Activated gamma-delta T cell treated with anti-CD3 and anti-CD28 coated beads, Interleukin-2, amount 50 U/mL, for 16 hours (primary cell): Measurements from ENCODE around the gene TVP23C.

Experiments
- DNase-seq: peaks from one replicate; pipeline ENCODE4 v3.0.0-alpha.2; 2020; ENCODE audit warnings: low read depth

TVP23C gene

GRCh38 chr17:15496735-15497670, 66.3 kb downstream of the TVP23C start:
- no peak for DNase-seq

GRCh38 chr17:15494821-15495220, 68.5 kb downstream of the TVP23C start:
- no peak for DNase-seq

GRCh38 chr17:15493693-15494035, 69.6 kb downstream of the TVP23C start:
- no peak for DNase-seq

DNA sequence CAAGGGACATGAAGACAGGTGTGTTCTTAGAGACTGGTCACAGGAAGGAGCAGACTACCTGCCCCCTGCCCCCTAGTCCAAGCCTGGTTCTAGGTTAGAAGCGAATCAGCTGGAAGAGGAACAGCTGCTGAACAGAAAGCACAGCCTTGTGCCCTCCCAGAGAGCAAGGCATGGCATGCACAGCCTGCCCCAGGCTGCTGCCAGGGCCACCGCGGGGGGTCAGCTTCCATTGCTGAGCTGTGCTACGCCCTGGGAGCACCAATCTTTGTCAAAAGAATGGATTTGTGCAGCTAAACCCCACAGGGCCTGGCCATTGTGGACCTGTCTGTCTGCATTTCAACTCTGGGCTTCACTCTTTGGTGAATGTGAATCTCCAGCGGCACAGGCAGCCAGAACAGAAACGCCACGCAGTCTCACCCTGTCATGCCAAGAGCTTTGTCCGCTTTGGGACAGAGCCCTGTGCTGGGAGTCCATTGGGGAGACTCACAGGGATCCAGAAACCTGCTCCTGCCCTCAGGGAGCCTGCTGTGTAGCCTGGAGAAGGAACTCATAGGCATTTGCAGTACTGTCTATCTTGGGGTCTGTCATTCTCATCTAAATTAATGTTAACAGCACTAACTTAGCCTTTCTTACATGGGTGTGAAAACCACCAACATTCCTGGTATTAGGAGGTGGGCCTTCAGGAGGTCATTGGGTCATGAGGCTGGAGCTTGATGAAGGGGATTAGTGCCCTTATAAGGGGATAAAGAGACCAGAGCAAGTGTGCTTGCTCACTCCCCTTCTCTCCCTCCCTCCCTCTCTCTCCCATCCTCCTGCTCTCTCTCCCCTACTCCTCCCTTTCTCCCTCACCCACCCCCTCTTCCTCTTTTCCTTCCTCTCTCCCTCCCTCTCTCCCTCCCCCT, 70.2 kb downstream of the TVP23C start:
- DNase-seq: no peak

GRCh38 chr17:15492186-15492585, 71.1 kb downstream of the TVP23C start:
- no peak for DNase-seq

GRCh38 chr17:15490634-15491261, 72.5 kb downstream of the TVP23C start:
- DNase-seq: no peak

DNA sequence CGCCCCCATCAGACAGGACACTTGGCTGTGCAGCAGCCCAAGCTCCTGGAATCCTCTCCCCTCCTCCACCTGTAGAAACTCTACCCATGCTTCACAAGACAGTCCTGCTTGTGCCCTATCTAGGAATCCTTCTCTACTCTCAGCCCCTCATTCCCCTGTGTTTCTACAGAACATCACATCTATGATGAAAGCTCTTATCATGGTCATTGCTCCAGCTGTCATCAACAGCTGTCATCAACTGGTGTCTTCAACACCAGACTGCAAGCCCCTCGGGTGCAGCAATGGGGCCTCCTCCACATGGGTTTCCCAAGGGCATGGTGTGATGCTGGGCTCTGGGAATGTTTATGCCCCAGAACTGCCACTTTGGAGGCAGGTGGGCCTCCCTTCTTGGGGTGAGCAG, 74.7 kb downstream of the TVP23C start:
- no peak for DNase-seq

- DNase-seq: no peak
Observed at GRCh38 chr17:15485045-15485444, 78.2 kb downstream of the TVP23C start.

GRCh38 chr17:15483431-15483830, 79.9 kb downstream of the TVP23C start:
- DNase-seq: no peak

DNA sequence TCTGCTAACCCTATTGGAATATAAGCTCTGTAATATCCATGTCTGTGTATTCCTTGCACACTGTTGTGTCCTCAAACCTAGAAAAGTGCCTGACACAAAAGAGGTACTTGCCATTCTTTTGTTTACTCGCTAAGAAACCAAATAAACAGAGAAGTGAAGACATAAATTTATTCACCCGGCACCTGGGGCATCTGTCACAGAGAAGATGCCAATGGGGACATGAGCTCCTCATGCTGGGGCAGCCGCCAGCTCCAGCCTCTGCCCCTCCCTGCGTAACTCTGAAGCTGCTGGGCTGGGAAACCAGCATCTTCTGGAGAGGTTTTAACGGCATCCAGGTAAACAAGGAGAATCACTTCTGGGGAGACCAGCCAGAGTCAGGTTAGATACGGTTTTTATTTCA, 80.8 kb downstream of the TVP23C start:
- no peak for DNase-seq

DNA sequence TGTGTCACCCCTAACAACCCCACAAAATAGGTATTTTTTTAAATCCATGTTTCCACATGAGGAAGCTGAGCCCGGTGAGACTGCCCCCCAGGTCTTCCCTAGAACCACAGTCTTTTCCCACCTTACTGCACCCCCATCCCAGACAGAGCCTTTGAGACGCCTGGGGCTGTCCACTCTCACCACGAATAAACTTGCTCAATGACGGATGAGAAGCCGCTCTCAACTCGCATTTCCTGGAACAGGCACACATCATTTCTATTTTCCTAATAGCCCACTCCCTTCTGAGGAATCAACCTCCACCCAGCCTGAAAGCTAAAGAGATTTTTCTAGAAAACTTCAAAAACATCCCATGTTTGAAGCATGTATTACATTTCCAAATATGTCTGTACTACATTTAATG, 81.8 kb downstream of the TVP23C start:
- no peak for DNase-seq

GRCh38 chr17:15480204-15480603, 83.1 kb downstream of the TVP23C start:
- DNase-seq: no peak

DNA sequence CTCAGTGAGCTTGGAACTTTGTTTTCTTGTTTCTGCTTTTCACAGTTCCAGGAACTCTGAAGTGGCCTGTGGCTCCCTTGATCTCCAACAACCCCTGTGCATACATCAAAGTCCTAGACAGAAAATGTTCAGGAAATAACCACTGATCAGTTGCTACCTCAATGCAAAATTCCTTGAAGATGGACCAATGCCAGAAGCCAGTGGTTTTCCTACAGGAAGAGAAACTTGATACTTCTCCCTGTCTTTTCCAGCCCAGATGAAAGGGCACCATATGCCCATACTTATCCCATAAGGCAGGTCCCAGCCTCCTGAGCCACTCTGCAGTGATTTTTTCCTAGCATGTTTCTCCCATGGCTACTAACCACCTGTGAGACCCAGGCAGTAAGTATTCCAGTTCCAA, 83.6 kb downstream of the TVP23C start:
- no peak for DNase-seq

GRCh38 chr17:15478845-15479244, 84.4 kb downstream of the TVP23C start:
- no peak for DNase-seq

DNA sequence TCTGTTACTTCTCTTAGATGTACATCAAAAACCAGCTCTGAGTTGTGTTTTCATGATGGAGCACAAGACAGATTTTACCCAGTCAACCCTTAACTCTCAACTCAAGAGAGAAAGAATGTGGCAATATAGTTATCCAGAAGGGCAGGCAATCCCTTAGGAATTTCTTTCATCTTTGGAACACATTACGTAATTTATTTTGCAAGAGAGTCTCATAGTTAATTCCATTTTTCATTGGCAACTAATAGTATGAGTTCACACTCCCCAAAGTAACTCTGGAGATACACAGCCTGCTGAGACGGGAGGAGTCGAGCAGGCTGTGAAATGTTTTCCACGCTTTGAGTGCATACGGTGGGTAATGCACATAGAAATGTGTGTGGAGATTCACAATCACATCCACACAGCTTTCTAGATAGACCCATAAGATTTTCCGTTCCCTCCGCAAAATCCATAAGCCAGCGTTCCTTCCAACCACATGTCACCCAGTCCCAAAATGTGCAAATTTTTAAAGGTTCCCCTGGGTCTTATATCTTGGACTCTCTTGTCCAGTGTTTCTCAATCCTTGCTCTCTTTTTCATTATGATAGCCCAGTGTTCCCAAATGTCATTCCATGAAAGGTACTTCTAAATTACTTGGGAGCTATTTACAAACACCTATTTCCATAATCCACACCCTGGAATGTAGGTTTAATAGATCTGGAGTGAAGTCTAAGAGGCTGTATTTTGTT, 87.5 kb downstream of the TVP23C start:
- DNase-seq: no peak

- no peak for DNase-seq
Observed at GRCh38 chr17:15472891-15473290, 90.4 kb downstream of the TVP23C start.

DNA sequence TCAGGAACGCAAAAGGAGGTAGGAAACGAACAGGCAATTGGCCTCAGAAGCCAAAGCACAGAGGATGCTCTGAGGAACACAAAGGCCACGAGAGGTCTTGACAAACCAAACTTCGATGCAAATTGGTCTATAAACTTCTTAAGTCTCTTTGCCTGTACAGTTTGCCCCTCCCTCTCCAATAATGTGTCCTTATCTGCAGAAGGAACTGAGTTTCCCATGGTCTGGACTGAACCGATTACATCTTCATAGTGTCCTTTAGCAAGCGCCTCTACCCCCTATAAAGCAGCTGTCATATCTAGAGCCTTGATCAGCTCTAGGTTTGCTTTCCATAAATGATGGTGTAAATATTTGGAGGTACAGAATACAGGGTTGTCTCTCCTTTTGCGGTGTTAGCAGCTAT, 92.7 kb downstream of the TVP23C start:
- DNase-seq: no peak

DNA sequence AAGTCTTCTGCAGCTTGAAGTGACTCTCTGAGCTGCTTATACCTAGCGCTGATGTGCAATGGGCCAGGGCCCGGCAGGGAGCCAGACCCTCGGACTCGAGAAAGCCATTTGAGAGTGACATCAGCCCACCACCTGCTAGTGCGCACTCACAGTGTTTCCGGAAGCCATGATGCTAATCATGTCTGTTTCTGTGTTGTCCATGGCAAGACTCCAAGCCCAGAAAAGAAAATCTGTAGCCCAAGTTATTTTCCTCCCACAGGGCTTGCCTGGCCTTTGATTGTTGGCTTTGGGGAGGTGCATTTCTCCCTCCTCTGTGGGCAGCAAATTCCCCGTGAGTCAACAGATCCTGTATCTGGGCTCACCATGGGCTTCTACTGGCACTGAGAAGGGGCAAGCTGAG, 94.0 kb downstream of the TVP23C start:
- no peak for DNase-seq

DNA sequence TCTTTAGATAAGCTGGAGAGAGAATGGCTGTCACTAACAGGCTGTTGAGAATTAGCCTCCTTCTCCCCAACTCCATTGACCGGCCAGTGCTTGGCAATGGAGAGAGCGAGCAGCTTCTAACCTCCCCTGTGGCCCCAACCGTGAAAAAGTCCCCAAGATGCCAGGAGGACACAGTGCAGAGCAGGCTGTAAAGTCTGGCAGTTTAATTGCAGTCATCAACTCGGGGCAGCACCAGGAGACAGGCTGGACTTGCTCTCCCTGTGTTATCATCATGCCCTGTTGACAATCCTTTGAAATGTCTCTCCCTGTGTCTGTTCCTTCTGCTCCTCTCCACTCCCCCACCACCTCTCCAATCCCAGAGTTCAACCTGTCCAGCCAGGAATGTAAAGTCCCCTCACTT, 95.2 kb downstream of the TVP23C start:
- DNase-seq: no peak

DNA sequence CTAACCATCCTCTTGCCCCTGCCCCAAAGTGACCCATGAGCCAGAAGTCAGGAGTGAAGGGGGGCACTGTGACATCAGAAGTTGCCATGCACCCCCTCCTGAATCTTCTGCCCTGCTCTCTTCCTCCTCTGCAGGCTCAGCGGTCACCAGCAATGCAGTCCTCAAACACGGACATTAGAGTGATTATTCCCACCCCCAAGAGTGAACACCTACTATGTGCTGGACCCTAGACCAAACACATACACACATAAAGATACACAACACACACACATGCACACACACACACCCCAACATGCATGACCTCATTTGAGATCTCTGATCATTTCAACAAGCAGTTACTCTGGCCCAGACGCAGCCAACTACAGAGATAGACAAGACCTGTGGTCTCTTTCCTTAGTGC, 95.7 kb downstream of the TVP23C start, which contains the start of gene CDRT4:
Gene CDRT4 (minus strand): TSS at position 30 of the 400 bp plus-strand sequence. CDS start 27,383 bp downstream, outside the sequence.
- no peak for DNase-seq

- DNase-seq: no peak
Observed at GRCh38 chr17:15466131-15466530, 97.2 kb downstream of the TVP23C start.
